ENCODE data around the gene PLXNA2.

- TF ChIP-seq CTCF (IDR thresholded peaks at IDR 0.05; ENCODE audit: borderline replicate concordance, extremely low read depth, low read length, poor library complexity, severe bottlenecking) (no peak), EZH2 (IDR thresholded peaks at IDR 0.05; ENCODE audit: borderline replicate concordance, low read depth, low read length, severe bottlenecking) (no peak)
Measured at GRCh38 chr1:208126108-208126507, 118.1 kb downstream of the PLXNA2 start.
